NCI-H2196 (cell line): ENCODE results near the gene BRI3.
A peak's percentile ranks its signal among the peaks of the same experiment; 100 is the strongest.
"Not testable (repeated sequence)": the region's sequence is repeated elsewhere in the genome, so short reads cannot be mapped to it uniquely, and the experiment has no call there.

ENCODE experiments used
- DNase-seq: peaks from one replicate; lab custom pipeline; 2025; ENCODE audit not compliant: unreplicated experiment; lab: John Stamatoyannopoulos, UW

Gene BRI3

GRCh38 chr7:98303906-98304305 is 22.4 kb downstream of the BRI3 start:
- DNase-seq, result no peak

- DNase-seq, result no peak
Measured at GRCh38 chr7:98305951-98306535, 24.6 kb downstream of the BRI3 start.

GRCh38 chr7:98307971-98308466 is 26.5 kb downstream of the BRI3 start:
- no peak for DNase-seq

- no peak for DNase-seq
Measured at GRCh38 chr7:98309566-98309965, 28.1 kb downstream of the BRI3 start.

- no peak for DNase-seq
Measured at GRCh38 chr7:98312201-98312600, 30.7 kb downstream of the BRI3 start.

GRCh38 chr7:98314469-98314868 is 33.0 kb downstream of the BRI3 start:
- no peak for DNase-seq

- DNase-seq, result no peak
Measured at GRCh38 chr7:98315318-98315993, 34.0 kb downstream of the BRI3 start.

GRCh38 chr7:98315994-98316527 is 34.6 kb downstream of the BRI3 start:
- not testable (repeated sequence) for DNase-seq

- DNase-seq, result no peak
Measured at GRCh38 chr7:98317366-98318040, 36.0 kb downstream of the BRI3 start.

GRCh38 chr7:98319176-98319575 is 37.7 kb downstream of the BRI3 start:
- DNase-seq, result no peak

GRCh38 chr7:98321301-98321700 is 39.8 kb downstream of the BRI3 start:
- peak; percentile 45 for DNase-seq

- no peak for DNase-seq
Measured at GRCh38 chr7:98322331-98323270, 41.1 kb downstream of the BRI3 start.

GRCh38 chr7:98323597-98324322 is 42.3 kb downstream of the BRI3 start:
- DNase-seq, result no peak

GRCh38 chr7:98324782-98325181 is 43.3 kb downstream of the BRI3 start:
- DNase-seq, result no peak

- no peak for DNase-seq
Measured at GRCh38 chr7:98329100-98329790, 47.8 kb downstream of the BRI3 start.

GRCh38 chr7:98329791-98330373 is 48.4 kb downstream of the BRI3 start:
- DNase-seq, result no peak

GRCh38 chr7:98330926-98331529 is 49.5 kb downstream of the BRI3 start:
- DNase-seq, result no peak

- DNase-seq, result no peak
Measured at GRCh38 chr7:98334081-98334480, 52.6 kb downstream of the BRI3 start.
